Brain microvascular endothelial cell (primary cell): Measurements from ENCODE around the gene TTF1.
A peak's percentile ranks its signal among the peaks of the same experiment; 100 is the strongest.

Experiments used
- DNase-seq: peaks from one replicate; pipeline ENCODE4 v3.0.0-alpha.2; 2020
- H3K27ac ChIP-seq: fragments of 250-450 bp; sonication (Bioruptor Pico); 2 replicates; pipeline ENCODE4 v1.5.1; 2020; ENCODE audit warnings: mild to moderate bottlenecking, moderate library complexity
- H3K27me3 ChIP-seq: fragments of 250-450 bp; sonication (Bioruptor Pico); replicated peaks from 2 replicates; pipeline ENCODE4 v1.5.1; 2020; ENCODE audit warnings: mild to moderate bottlenecking
- H3K36me3 ChIP-seq: fragments of 250-450 bp; sonication (Bioruptor Pico); replicated peaks from 2 replicates; pipeline ENCODE4 v1.5.1; 2020; ENCODE audit warnings: mild to moderate bottlenecking
- H3K4me3 ChIP-seq: 2 replicates; pipeline ENCODE4 v1.5.1; 2011; ENCODE audit warnings: low read depth, mild to moderate bottlenecking, control low read depth, low read length, moderate library complexity
- in situ Hi-C: cut with HindIII; loops from 2 replicates; pipeline ENCODE4 v1.10.0; 2017; ENCODE audit warnings: low sequenced_read_pairs, low pct_ligation_motif_present
- TF ChIP-seq, protein P1 (sequence below): IDR thresholded peaks from 2 replicates; pipeline ENCODE4 v1.5.1; 2011; ENCODE audit warnings: low read depth, mild to moderate bottlenecking, moderate library complexity, low read length, control low read depth, inconsistent platforms; ENCODE audit errors: missing control alignments

Gene TTF1

DNA sequence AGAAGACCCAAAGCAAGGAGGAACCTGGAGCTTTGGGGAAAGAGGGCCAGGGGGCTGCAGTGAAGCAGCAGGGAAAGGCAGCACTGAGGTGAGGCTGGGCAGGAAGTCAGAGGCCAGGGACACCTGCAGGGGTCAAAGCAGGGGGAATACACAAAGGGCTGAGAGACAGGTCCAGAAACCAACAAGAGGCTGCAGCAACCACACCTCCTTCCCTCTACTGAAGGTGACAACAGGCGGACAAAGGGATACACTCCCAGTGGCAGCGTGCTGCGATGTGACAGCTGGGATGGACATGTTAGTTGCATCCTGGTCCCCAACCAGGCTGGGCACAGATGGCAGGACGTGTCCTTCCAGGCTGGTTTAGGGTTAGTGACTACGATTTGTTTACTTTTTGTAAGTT lies 15.9 kb upstream of the TTF1 start:
- Histone ChIP-seq H3K36me3 (no peaks in the 10 kb centered on the region), H3K27ac (no peak overlapping the region), H3K4me3 (no peak overlapping the region), H3K27me3 (peaks cover 53% of the 10 kb centered on the region)
- TF ChIP-seq, protein P1, sequence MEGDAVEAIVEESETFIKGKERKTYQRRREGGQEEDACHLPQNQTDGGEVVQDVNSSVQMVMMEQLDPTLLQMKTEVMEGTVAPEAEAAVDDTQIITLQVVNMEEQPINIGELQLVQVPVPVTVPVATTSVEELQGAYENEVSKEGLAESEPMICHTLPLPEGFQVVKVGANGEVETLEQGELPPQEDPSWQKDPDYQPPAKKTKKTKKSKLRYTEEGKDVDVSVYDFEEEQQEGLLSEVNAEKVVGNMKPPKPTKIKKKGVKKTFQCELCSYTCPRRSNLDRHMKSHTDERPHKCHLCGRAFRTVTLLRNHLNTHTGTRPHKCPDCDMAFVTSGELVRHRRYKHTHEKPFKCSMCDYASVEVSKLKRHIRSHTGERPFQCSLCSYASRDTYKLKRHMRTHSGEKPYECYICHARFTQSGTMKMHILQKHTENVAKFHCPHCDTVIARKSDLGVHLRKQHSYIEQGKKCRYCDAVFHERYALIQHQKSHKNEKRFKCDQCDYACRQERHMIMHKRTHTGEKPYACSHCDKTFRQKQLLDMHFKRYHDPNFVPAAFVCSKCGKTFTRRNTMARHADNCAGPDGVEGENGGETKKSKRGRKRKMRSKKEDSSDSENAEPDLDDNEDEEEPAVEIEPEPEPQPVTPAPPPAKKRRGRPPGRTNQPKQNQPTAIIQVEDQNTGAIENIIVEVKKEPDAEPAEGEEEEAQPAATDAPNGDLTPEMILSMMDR = no peak
- in situ Hi-C loops = no loop called here
- DNase-seq = no peak

DNA sequence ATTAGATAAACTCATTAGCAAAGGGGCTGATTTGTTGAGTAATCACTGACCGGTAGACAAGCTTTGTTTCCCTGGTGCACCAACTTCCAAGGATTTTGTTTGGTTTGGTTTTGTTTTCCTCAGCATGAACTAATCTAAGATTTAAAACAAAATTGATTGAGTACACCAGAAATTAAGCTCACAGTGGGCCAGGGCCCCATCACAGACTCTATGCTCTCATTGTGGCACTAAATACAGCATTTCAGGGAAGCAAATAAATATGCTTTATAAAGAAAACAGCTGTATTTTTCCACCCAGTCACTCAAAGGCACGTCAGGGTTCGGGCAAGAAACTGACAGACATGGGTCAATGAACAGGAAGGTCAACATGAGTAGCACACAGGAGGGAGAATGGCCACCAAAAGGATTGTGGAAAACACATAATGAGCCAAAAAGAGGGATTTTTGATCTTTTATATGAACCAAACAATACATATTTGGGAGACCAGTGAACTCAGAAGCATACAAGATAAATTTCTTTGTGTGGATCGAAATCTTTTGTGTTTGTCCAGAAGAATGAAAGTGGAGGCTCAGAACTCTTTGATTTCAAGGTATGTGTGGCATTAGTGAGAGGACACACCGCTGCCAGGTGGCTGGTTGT lies 12.2 kb upstream of the TTF1 start:
- DNase-seq = no peak
- no peaks in the 10 kb centered on the region for H3K36me3 ChIP-seq
- no peak overlapping the region for H3K27ac ChIP-seq
- no peak overlapping the region for H3K4me3 ChIP-seq
- H3K27me3 ChIP-seq = peaks cover 43% of the 10 kb centered on the region
- in situ Hi-C loops = no loop called here
- TF ChIP-seq, protein P1 = no peak

DNA sequence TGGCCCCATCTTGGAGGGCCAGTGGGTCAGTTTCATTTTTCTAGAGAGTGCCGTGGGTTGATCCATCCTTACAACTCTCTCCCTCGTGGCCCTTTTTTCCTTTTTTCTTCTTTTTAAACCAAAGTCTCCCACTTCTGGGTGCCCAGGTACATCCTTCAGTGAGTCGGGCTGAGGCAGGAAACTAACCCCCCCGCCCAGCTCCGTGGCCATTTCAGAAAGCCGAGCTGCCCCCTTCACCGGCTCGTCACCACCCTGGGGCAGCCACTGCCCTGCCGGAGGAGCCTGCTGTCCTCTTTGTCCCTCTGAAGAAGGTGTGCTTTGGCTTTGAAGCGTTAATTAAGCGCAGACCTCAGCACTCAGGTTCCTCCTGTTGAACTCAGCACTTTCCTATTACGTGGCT lies 8.5 kb upstream of the TTF1 start:
- in situ Hi-C loops = no loop called here
- H3K4me3 ChIP-seq = no peak overlapping the region
- H3K36me3 ChIP-seq = no peaks in the 10 kb centered on the region
- TF ChIP-seq, protein P1 = no peak
- no peak for DNase-seq
- H3K27ac ChIP-seq = no peak overlapping the region
- H3K27me3 ChIP-seq = peaks cover 44% of the 10 kb centered on the region

DNA sequence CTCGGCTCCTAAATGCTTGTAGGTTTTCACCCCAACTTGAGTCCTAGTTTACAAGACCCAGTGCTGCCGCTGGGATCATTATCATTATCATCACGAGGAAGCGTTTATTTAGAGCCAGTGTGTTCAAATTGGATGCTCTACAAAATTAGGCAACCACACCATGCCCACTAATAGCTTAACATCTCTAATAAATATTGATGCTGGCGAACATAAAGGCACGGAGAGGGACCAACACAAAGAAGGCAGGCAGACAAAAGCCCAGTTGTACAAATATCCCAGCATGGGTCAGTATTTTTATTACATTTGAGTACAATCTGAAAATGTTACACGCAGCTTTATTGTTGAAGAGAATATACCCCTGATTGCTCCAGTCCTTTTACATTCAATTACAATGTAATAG lies 8.1 kb upstream of the TTF1 start:
- DNase-seq = no peak
- no peak overlapping the region for H3K27ac ChIP-seq
- TF ChIP-seq, protein P1 = no peak
- H3K27me3 ChIP-seq = peaks cover 44% of the 10 kb centered on the region
- H3K36me3 ChIP-seq = no peaks in the 10 kb centered on the region
- H3K4me3 ChIP-seq = no peak overlapping the region
- in situ Hi-C loops = no loop called here

DNA sequence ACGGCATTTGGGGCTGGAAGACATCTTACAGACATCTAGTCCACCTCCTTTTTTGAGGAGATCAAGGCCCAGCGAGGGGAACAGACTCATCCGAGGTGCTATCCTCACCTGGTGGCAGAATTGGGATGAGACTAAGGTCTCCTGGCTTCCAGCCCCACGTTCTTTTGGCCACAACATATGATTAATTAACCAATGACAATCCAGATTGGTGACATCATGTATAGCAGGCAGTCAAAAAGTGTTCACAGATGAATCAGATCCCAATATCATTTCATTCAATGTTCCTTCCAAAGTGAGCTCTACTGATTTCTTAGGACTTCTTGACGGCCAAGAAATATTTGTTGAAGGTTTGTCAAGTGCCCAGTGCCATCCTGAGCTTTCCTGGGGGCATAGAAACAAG lies 7.3 kb upstream of the TTF1 start:
- no peak overlapping the region for H3K4me3 ChIP-seq
- H3K36me3 ChIP-seq = no peaks in the 10 kb centered on the region
- TF ChIP-seq, protein P1 = no peak
- no peak for DNase-seq
- no peak overlapping the region for H3K27ac ChIP-seq
- in situ Hi-C loops = no loop called here
- peaks cover 38% of the 10 kb centered on the region for H3K27me3 ChIP-seq

DNA sequence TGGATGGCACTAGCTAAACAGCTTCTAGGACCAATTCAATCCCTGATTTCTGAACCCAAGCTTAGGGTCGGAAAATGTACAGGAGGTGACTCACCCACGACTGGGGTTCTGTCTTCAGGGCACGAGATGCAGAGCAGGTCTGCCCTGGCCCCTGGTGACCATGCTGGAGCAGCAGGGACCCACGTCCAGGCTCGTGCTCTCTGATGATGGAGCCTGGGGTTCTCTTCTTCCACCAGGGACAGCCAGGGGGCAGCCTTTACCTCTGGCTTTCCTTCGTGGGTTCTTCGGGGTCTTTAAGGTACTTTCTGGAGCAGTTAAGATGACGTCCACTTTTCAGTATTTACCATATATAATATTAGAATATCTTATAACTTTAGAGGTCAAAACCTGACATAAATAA lies 5.4 kb upstream of the TTF1 start:
- Histone ChIP-seq H3K27me3 (peaks cover 21% of the 10 kb centered on the region), H3K27ac (no peak overlapping the region), H3K36me3 (no peaks in the 10 kb centered on the region), H3K4me3 (no peak overlapping the region)
- peak; percentile 9 for DNase-seq
- in situ Hi-C loops = no loop called here
- TF ChIP-seq, protein P1 = peak; percentile 82
